Stimulated activated CD8-positive, alpha-beta memory T cell treated with anti-CD3 and anti-CD28 coated beads, Interleukin-7, amount 100 ng/mL, for 1 hour (primary cell): ENCODE data around the gene TNRC18.
"Not testable (repeated sequence)": the region's sequence is repeated elsewhere in the genome, so short reads cannot be mapped to it uniquely, and the experiment has no call there.

ENCODE experiments used
- DNase-seq, 2 donors: peaks; one replicate each; pipeline ENCODE4 v3.0.0-alpha.2; 2020; ENCODE audit warnings: low read depth in 2 of 2

Gene TNRC18

GRCh38 chr7:5291711-5292335, 131.8 kb downstream of the TNRC18 start:
- not testable (repeated sequence) for DNase-seq

- DNase-seq, result no peak
Measured at GRCh38 chr7:5291301-5291700, 132.3 kb downstream of the TNRC18 start.

GRCh38 chr7:5289355-5289754, 134.3 kb downstream of the TNRC18 start:
- DNase-seq, result no peak

GRCh38 chr7:5288560-5288959, 135.1 kb downstream of the TNRC18 start:
- DNase-seq, result not testable (repeated sequence)

GRCh38 chr7:5287802-5288201, 135.8 kb downstream of the TNRC18 start:
- no peak for DNase-seq

- DNase-seq, result not testable (repeated sequence)
Measured at GRCh38 chr7:5287373-5287772, 136.3 kb downstream of the TNRC18 start.

GRCh38 chr7:5286933-5287332, 136.7 kb downstream of the TNRC18 start:
- DNase-seq, result no peak

GRCh38 chr7:5284304-5285281, 139.0 kb downstream of the TNRC18 start:
- DNase-seq, result no peak

- DNase-seq, result no peak
Measured at GRCh38 chr7:5283421-5284303, 140.0 kb downstream of the TNRC18 start.

GRCh38 chr7:5282543-5283316, 140.9 kb downstream of the TNRC18 start, which contains the start of gene SLC29A4:
TSS of gene SLC29A4 (plus strand) at chr7:5282943. CDS start at chr7:5287817, 4,874 bp downstream.
- DNase-seq, result no peak

- not testable (repeated sequence) for DNase-seq
Measured at GRCh38 chr7:5281598-5282500, 141.8 kb downstream of the TNRC18 start.

GRCh38 chr7:5279734-5280133, 143.9 kb downstream of the TNRC18 start:
- DNase-seq, result no peak

- no peak for DNase-seq
Measured at GRCh38 chr7:5278766-5279165, 144.9 kb downstream of the TNRC18 start.

GRCh38 chr7:5276611-5277010, 147.0 kb downstream of the TNRC18 start:
- DNase-seq, result no peak

- DNase-seq, result not testable (repeated sequence)
Measured at GRCh38 chr7:5276123-5276522, 147.5 kb downstream of the TNRC18 start.

GRCh38 chr7:5275510-5275909, 148.1 kb downstream of the TNRC18 start:
- DNase-seq, result not testable (repeated sequence)

- not testable (repeated sequence) for DNase-seq
Measured at GRCh38 chr7:5274985-5275431, 148.6 kb downstream of the TNRC18 start.

- no peak for DNase-seq
Measured at GRCh38 chr7:5274441-5274840, 149.2 kb downstream of the TNRC18 start.

- not testable (repeated sequence) for DNase-seq
Measured at GRCh38 chr7:5273831-5274405, 149.7 kb downstream of the TNRC18 start.
